Heart left ventricle (tissue), 13 donors: ENCODE data around the gene TFDP1.

Experiments
- CTCF ChIP-seq, 12 donors: fragments of 200-600 bp; sonication (generic) in 4 of 12; IDR thresholded peaks; one replicate each; pipeline versions ENCODE4 v1.5.0 to v1.8.0; 2018 to 2022; ENCODE audit warnings: antibody characterized with exemption in 12 of 12, mild to moderate bottlenecking in 5 of 12
- POLR2A ChIP-seq, 2 donors: fragments of 450-650 bp; IDR thresholded peaks; one replicate each; pipeline ENCODE4 v1.6.1; 2017; ENCODE audit warnings: antibody characterized with exemption in 2 of 2, mild to moderate bottlenecking in 2 of 2, moderate library complexity in 2 of 2
- donor health status: ischemic (EF 13 %, LVEDD 7.1; RV severe dilation, severe dysfunction).
- donor health status: DM: no; HTN: yes; CAD: no.
- donor health status: DM: no; HTN: no; CAD: no.
- donor health status: ischemic (EF 25% LVEDD 6.9; RV normal size, moderate dysfunction).
- donor health status: ischemic (EF 25% LVEDD 5.7; RV mildly dilated, moderate dysfunction).
- donor health status: ischemic (EF 35%, LVEDD 5.7; RV mildly dilated, moderate dysfunction).
- donor health status: nonischemic (EF 11% LVEDD 7.7; RV severe dilation, severe dysfunction).
- donor health status: DM: yes; HTN: yes; CAD: no.
- donor health status: PGD.
- donor health status: ischemic (EF 29% LVEDD 5.4; RV normal size, mild dysfunction).
- donor health status: nonischemic (EF 23%, LVEDD 6.1; RV moderate dilation, normal function).

DNA sequence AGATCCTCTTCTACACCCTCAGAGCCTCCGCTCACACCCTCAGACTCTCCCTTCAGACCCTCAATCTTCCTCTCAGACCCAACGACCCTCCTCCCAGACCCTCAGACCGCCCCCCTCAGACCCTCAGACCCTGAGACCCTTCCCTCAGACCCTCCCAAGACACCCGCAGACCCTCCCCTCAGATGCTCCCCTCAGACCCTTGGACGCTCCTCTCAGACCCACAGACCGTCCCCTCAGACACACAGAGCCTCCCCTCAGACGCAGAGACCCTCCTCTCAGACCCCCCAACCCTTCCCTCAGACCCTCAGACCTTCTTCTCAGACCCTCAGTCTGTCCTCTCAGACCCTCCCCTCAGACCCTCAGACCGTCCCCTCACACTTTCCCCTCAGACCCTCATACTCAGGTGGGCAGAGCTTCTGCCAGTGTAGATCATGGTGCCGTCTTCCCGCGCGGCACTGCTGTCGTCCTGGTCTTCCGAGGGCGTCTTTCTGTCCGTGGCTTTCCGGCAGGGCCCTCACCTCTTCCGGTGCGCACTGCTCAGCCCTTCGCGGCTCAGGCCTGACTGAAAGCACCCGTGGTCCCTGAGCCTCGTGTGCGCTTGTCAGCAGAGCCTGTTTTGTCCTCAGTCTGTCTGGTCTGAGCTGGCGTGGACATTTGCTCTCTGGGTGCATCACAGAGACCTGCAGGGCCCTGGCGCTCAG, 18.9 kb upstream of the TFDP1 start:
- TF ChIP-seq CTCF (IDR thresholded peaks at IDR 0.05) (no peak), POLR2A (IDR thresholded peaks at IDR 0.05) (no peak)
